ENCODE results near the gene EPHB2. TPM values are rescaled to one million over a fixed set of nuclear protein-coding genes. Genes with fewer than 3 reads are reported as not detected.

Gene EPHB2
- total RNA-seq, 4 donors from 2014 or later, result 7.5 to 27.3 (median 23.8) TPM

GRCh38 chr1:22815421-22816066 lies 104.9 kb downstream of the EPHB2 start:
- Histone ChIP-seq H3K9me3 (no peaks in the 10 kb centered on the region), H3K36me3 (no peaks in the 10 kb centered on the region), H3K27ac (peak overlapping the region; percentile 71 to 88 (median 74)), H3K4me3 (replicated peaks in 1 of 3) (no peak overlapping the region), H3K27me3 (no peaks in the 10 kb centered on the region), H3K4me1 (peaks cover 20 to 28% of the 10 kb centered on the region in 2 donors)
- 57 to 63% methylated on average over 11 of the region's 12 CpGs for WGBS, 2 donors
- TF ChIP-seq POLR2A (IDR thresholded peaks at IDR 0.05) (no peak), CTCF (IDR thresholded peaks at IDR 0.05) (no peak)
- no peak for DNase-seq
- intact Hi-C loops (cut with DNase I), result no loop called here

- H3K4me3 ChIP-seq (replicated peaks in 1 of 3), result no peak overlapping the region
- H3K9me3 ChIP-seq, result no peaks in the 10 kb centered on the region
- no peak for DNase-seq
- 82 to 83% methylated on average over 9 of the region's 9 CpGs for WGBS, 2 donors
- H3K4me1 ChIP-seq, result peaks cover 22 to 35% of the 10 kb centered on the region in 2 donors
- H3K36me3 ChIP-seq, result no peaks in the 10 kb centered on the region
- H3K27me3 ChIP-seq, result no peaks in the 10 kb centered on the region
- TF ChIP-seq CTCF (IDR thresholded peaks at IDR 0.05) (no peak), POLR2A (IDR thresholded peaks at IDR 0.05) (no peak)
- intact Hi-C loops (cut with DNase I), result no loop called here
- H3K27ac ChIP-seq, result peak overlapping the region in 2 of 3 donors; percentile 12 to 74
These were observed 105.6 kb downstream of the EPHB2 start for GRCh38 chr1:22816067-22816775.

- TF ChIP-seq CTCF (IDR thresholded peaks at IDR 0.05) (no peak), POLR2A (IDR thresholded peaks at IDR 0.05) (no peak)
- H3K4me3 ChIP-seq (replicated peaks in 1 of 3), result no peak overlapping the region
- H3K27ac ChIP-seq, result no peak overlapping the region
- H3K9me3 ChIP-seq, result no peaks in the 10 kb centered on the region
- peaks cover 22 to 35% of the 10 kb centered on the region in 2 donors for H3K4me1 ChIP-seq
- no peaks in the 10 kb centered on the region for H3K27me3 ChIP-seq
- intact Hi-C loops (cut with DNase I), result no loop called here
- no peak for DNase-seq
- WGBS, 2 donors, result 81 to 92% methylated on average over 5 of the region's 5 CpGs
- no peaks in the 10 kb centered on the region for H3K36me3 ChIP-seq
These were observed 106.2 kb downstream of the EPHB2 start for GRCh38 chr1:22816803-22817202.

- intact Hi-C loops (cut with DNase I), result no loop called here
These were observed 106.8 kb downstream of the EPHB2 start for GRCh38 chr1:22817462-22817861.

More at GRCh38 chr1:22817462-22817861, 106.8 kb downstream of the EPHB2 start:
- H3K27me3 ChIP-seq, result no peaks in the 10 kb centered on the region
- H3K4me1 ChIP-seq, result peaks cover 22 to 35% of the 10 kb centered on the region in 2 donors
- H3K27ac ChIP-seq, result no peak overlapping the region
- WGBS, 2 donors, result 75 to 83% methylated on average over 4 to 5 of the region's 5 CpGs
- H3K9me3 ChIP-seq, result no peaks in the 10 kb centered on the region
- DNase-seq, result no peak
- TF ChIP-seq CTCF (IDR thresholded peaks at IDR 0.05), result no peak
- no peak for TF ChIP-seq POLR2A (IDR thresholded peaks at IDR 0.05)
- H3K36me3 ChIP-seq, result no peaks in the 10 kb centered on the region
- no peak overlapping the region for H3K4me3 ChIP-seq (replicated peaks in 1 of 3)
